GM18519 (cell line): ENCODE measurements around the gene CLTCL1.
"Not testable (repeated sequence)": the region's sequence is repeated elsewhere in the genome, so short reads cannot be mapped to it uniquely, and the experiment has no call there.

Experiments used
- ATAC-seq: cut with Tn5 transposase; IDR thresholded peaks from one replicate; pipeline ENCODE4 v1.9.1; 2021; ENCODE audit warnings: mild to moderate bottlenecking, moderate library complexity; ENCODE audit not compliant: unreplicated experiment, low FRiP score

CLTCL1 gene

DNA sequence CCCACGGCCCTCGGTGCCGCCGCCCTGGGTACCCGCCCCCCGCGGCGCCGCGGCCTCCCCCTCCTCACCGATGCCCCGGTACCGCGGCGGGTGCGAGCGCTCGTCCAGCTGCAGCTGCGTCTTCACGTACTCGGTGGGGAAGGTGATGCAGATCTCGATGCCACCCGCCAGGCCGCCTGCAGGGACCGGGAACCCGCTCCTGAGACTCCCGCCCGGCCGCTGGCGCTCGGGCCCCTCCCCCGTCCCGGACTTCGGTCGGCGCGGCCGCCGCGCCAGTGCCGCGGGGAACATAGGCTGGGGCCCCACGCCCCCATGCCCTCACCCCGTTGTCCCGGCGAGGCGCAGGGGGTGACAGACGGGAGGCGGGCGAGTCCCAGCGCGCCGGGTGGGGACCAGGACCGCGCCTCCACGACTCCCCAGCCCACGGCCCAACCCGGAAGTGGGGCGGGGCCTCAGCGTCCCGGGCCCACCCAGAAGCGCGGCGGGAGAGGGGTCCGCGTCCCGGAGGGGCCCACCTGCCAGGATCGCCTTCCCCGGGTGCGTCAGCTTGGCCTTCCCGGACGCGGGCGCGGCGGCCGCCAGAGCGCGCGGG, 113.4 kb downstream of the CLTCL1 start:
- ATAC-seq: no peak

DNA sequence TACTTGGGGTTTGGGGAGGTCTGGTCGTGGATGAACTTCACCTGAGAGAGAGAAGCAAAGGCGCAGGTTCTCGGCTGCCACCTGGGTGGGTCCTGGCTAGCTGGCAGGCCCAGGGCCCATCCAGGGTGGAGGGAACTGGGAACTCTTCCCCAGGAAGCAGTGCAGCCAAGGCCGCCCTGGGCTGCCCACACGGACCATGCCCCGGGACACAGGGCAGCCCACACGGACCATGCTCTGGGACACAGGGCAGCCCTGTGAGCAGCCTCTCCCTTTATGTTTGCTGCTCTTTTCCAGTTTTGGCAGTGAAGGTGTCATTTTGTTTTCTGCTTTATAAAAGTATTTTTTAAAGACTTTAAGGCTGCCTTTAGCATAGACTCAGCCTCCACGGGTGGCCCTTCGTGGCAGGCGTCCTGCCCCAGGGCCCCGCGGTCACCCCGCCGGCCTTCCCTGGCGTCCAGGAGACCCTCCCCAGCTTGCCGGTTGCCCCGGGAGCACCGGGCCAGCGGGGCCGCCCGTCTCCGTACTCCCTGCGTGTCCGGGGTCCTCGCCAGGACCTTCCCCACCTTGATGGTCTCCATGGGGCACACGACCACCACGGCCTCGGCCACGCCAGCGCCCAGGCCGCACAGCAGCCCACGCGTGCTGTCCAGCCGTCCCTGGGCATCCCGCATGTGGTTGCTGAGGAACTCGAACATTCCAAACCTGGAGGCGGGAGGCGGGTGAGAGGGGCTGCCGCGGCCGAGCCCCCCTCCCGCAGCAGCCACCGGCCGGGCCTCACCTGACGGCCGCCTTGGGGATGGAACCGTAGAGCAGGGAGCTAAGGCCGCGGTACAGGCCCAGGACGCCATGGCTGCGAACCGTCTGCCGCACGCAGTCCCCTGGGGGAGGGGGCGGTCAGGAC, 114.1 kb downstream of the CLTCL1 start:
- ATAC-seq: no peak

DNA sequence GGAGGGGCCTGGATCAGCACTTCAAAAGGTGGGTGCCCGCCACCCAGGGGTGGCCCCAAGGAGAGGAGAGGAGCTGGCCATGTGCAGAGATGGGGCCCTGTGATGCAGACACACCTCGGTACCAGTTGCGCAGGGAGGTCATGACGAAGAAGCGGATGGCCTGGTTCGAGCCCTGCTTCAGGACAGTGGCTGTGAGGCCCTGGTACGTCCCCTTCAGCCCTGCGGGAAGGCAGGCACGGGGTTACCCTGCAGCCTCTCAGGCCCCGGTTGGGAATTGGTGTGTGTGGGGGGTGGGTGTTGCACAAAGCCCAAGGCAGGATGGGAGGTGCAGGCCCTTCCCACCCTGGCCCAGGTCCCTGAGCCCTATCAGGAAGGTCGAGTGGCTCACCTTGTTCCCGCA, 114.8 kb downstream of the CLTCL1 start:
- no peak for ATAC-seq

DNA sequence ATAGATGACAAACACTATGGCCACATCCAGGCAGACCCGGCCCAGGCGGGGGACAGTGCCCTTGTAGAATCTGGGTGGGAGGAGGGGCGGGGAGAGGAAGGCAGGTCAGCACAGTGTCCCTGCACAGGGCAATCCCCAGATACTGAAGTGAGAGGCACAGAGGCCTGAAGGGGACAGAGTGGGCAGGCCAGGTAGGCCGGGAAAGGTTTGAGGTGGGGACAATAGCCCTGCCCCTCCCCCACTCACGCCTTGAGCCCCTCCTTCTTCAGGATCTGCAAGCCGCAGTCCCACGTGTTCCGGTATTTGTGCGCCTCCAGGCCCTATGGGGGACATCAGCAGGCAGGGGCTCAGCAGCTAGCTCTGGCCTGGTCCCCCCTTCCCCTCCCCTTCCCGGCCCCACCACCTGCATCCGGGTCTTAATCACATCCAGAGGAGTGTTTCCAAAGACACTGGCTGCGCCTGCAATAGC, 115.3 kb downstream of the CLTCL1 start:
- no peak for ATAC-seq

DNA sequence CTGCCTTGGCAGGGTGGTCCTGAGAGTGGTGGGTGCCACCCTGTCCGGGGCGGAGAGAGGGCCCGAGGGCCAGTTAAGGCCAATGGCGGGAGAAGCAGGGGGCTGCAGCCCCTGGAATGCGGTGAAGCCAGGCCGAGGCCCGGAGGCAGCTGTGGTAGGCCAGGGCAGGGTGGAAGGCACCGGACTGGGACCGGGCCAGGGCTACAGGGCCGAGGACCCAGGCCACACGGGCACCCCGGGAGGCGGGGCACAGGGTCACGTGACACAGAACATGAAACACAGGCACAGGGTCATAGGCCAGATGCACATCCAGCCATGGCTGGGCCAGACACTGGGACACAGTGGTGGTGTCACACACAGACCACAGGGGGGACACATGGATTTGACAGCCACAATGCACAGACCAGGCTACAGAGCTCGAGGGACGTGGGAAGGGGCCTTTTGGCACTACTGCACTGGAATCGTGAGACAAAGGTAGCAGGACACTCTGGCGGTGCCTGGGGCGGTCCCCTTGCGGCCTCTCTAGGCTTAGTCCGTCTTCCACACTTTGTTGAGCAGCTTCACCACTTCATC, 115.8 kb downstream of the CLTCL1 start:
- ATAC-seq: no peak

DNA sequence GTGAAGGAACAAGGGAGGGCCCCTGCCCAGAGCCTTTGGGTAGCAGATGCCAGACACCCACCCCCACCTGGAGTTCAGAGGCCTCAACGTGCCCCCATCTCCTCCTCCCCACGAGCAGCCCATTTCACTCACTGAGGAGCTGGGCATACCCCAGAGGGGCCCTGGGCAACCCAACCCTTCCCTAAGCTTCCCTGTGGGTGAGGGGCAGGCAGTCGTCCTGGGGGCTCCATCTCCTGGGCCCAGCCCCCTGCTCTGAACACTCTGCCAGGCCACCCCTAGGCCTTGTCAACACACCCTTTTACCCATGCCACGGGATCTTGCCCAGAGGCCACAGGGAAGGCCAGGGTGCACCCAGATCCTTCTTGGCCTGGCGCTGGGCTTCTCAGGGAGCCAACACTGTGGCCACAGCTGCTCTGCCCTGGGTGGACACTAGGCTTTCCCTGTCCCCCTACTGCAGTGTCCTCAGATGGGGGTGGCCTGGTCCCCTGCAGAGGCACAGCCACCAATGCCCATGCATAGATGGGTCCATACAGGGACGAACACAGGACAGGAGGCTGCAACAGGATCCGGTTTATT, 116.4 kb downstream of the CLTCL1 start:
- ATAC-seq: no peak

DNA sequence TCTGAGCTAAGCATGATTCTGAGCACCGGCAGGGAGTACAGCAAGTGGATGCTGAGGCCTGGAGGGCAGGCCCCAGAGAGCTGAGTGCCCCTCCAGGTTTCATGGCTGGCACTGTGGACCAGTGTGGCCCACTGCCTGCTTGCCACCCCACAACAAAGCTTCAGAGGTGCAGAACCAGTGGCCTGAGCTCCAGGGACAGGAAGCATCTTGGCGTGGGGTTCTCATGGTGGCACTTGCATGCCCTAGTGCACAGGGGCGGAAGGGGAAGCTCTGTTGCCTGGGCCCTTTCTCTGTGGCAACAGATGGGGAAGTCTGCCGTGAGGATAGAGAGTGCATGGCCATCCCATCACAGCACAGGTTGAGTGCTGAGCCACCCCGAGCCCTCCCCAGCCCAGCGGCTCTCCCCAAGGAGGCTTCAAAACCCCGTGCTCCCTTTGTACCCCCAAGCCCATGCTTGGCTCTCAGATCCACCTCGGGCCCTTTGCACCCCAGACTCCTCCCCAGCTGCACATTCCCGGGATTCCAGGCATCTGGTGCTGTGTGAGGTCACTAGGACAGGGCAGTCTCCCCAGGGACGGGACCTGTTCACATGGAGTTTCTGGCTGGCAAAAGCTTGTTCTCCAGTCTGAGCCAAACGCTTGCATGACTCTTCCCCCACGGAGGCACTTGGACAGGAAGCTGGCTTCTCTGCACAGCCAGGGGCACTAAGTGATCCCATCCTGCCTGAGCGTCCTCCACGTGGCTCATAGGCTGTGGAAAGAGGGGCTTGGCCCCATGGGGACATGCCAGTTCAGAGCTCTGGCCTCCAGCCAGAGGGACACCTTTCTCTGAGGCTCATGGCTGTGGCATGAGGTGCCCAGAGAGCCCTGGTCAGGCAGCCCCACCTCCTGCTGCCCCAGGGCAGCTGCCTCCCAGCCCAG, 117.2 kb downstream of the CLTCL1 start:
- ATAC-seq: no peak

DNA sequence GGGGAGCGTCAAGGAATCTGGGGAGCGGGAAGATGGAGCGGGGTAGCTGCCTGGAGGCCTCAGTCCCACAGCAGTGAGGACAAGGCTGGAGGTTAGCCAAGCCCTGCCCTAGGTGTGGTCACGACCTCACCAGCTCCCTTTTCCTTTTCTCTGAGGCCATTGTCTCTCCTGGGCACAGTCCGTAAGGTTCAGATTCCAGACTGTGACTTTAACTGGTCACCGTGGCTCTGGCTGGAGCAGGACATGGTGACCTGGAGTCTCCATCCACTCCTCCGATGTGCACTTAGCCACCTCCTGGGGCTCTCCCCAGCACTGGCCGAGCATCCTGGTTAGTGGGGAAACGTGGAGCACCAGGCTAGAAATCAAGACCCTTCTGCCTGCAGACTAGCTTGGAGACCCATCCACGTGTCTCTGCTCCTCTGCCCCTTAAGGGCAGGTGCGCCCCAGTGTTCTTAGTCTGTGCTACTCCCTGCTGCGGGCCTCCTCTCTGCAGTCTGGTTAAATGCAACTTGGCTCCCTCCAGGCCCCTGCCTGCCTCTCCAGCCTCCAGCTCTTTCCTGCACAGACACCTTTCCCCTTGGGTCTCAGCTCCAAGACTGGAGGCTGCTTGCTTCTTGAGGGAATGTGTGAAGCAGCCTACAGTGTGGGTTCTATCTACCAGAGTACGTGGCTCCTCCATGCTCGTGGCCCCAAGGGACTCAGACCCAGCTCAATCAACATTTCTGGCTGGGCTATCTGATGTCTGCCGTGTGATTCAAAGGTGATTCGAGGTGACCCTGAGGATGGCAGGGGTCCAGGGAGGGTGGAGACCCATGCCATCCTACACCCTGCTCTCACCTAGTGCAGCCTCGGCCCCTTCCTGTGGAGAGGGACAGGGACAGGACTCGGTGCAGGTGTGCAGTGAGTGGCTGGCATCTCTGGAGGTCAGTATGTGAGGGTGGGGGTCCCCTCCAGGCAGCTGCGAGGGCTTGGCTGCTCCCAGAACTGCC, 118.2 kb downstream of the CLTCL1 start:
- no peak for ATAC-seq

DNA sequence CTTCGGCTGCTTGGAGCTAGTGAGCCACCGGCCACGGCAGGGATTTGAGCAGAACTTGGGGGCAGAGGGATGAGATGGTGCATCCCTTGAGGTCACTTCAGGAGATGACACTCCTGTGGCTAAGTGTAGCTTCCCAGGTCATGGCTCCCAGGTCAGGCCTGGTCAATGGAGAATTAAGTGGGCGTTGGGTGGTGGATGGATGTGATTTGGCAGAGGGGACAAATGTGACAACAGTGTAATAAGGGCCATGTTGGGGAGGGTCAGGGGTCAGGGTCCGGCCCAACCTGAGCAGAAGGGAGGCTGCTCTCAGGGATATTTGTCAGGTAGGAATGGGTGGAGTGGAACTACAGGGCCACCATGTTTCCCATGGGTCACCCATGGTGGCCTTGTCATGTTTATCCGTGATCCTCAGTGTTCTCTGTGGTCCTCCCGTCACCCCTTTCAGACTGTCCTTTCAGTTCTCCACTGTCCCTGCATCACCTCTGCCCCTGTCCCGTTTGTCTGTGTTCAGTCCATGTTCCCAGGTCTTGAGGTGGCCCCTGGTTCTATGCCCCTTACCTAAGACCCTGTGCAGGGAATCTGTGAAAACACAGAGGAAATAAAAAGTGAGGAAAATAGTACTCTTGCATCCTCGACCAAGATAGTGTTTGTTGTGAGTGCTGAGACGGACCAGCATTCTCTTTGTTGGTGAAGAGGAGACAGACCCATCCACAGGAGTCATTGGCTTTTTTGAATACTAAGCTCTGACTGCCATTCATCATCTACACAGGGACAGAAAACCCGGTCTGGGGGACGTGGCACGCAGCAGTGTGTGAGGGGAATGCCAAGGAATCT, 119.1 kb downstream of the CLTCL1 start:
- no peak for ATAC-seq

DNA sequence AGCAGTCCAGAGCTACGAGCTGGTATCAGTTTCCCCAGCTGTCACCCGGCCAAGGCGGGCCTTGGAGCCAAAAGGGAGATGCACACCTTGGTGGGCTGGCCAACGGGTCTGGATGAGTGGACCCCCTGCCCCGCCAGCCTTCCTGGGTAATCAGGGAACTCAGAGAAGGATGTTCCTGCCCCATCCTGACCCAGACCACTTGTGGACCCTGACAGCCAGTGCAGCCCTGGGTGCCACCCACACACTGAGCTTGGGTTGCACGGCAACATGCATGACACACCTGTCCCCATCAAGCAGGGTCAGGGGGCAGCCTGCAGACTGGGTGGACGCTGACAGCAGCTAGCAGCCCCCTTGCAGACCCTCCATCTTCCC, 121.6 kb downstream of the CLTCL1 start:
- no peak for ATAC-seq

DNA sequence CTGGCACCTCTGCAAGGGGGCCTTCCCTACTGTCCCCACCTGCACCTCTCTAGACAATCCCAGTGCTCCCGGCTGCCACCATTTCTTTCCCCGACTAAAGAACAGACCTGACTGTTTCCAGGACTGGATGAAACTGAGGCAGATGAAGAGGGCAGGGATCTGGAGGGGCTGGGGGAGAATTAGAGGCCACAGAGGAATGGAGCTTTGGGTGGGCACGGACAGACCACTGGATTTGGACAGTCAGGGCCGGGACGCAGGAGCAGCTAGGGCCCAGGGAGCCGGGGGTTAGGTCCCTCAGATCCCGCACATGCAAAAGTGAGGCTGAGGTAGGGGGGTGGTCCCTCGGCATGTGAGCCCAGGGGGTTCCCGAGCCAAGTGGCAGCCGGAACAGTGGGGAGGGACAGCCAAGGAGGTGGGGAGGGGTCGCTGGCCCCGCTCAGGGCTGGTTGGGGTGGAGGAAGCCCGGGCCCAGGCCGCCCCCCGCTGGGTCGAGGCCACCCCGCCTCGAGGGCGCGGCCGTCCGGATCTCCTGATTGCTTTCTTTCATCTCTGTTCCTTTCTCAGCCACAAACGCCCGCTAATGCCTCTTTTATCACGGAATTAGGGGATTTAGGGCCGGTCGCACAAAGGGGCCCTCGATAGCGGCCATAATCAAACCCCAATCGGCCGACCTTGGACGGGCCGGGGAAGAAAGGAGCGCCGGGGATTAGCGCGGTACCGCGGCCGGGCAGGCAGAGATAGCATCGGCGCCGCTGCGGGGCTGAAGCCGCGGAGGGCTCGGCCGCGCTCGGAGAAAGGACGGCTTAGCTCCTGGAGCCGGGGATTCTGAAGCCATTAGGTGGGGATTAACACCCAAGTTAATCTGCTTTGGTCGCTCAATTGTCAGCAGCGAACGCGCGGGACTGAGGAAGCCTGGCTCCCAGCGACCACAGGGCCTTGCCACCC, 122.2 kb downstream of the CLTCL1 start:
- ATAC-seq: no peak

DNA sequence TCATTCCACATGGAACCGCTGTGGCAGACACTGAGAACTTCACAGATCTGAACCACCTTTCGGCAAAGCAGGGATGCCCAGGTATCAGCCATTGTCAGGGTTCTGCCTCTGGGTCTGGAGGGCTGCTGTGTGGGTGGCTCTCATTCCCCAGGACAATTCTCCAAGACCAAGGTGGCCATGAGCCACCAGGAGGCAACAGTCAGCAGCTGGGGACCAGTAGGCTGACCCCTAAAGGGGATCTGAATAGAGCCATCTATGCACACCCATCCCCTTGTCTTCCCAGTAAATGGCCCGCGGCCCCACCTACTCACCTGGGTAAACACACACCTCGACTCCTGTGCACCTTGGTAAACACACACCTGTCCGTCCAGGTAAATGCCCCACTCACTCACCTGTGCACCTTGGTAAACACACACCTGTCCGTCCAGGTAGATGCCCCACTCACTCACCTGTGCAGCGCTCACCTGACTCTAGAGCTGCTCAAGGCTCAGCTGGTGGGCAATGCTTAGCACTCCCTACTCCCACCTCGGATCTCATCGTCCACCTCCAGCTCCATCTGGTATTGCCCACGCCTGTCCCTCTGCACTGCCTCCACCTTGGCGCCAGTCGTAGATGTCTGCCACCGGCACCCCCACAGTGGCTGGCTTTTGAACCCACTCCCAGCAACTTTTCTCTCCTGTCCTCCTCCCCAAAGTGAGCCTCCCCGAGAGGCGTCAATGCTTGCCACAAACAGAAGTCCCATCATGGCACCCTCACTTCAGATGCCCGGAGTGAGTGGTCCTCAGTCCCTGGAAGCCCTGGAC, 123.2 kb downstream of the CLTCL1 start:
- ATAC-seq: no peak

DNA sequence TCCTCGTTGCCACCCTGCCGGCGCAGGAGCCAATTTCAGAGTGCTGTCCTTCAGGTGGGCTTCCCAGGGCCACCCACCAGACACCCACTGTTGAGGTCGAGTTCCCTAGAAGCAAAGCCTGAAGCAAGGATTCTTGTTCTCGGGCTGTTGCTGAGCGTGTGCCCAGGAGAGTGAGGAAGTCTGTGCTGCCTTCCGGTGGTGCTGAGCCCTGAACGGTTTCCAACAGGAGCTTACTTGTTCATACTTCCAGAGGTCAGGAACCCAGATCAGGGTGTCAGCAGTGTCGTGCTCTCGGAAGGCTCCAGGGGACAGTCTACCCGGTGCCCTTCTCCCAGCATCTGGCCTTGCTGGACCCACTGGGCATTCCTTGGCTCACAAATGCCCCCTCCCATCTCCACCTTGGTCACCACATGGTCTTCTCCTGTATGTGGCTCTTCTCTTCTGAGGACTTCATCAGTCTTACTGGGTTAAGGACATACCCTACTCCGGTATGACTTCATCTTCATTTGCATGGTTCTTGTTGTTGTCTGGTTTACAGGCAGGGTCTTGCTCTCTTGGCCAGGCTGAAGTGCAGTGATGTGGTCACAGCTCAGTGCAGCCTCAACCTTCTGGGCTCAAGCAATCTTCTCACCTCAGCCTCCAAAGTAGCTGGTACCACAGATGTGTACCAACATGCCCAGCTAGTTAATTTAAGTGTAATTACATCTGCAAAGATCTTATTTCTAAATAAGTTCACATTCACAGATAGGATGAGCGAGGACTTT, 124.2 kb downstream of the CLTCL1 start:
- ATAC-seq: no peak

DNA sequence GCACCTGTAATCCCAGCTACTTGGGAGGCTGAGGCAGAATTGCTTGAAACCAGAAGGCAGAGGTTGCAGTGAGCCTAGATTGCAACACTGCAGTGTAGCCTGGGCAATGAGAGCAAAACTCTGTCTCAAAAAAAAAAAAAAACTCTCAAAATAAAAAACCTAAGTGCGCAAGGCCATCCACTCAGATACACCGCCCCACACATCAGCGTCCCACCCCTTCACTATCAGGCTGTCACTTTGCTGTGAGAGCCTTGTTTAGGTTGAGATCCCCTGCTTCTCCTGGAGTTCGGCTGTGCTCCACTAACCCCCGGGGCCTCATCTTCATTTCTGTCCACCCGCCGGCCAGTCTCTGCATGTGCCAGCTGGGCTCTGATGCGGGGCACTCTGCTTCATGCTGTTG, 125.1 kb downstream of the CLTCL1 start:
- ATAC-seq: no peak

DNA sequence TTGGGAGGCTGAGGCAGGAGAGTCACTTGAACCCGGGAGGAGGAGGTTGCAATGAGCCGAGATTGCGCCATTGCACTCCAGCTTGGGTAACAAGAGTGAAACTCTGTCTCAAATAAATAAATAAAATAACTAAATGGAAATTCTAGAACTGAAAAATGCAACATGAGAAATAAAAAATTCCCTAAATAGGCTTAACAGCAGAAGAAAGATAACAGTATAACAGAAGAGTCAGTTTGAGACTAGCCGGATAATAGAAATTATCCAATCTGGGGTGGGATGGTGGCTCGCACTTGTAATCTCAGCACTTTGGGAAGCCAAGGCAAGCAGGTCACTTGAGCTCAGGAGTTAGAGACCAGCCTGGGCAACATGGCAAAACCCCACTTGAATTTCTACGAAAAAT, 127.1 kb downstream of the CLTCL1 start:
- no peak for ATAC-seq

DNA sequence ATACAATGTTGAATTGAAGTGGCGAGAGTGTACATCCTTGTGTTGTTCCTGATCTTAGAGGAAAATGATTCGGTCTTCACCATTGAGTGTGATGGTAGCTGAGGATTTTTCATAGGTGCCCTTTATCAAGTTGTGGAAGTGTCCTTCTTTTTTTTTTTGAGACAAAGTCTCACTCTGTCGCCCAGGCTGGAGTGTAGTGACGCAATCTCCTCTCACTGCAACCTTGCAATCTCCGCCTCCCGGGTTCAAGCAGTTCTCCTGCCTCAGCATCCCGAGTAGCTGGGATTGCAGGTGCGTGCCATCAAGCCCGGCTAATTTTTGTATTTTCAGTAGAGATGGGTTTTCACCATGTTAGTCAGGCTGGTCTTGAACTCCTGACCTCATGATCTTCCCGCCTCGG, 132.9 kb downstream of the CLTCL1 start:
- not testable (repeated sequence) for ATAC-seq
